Amniotic stem cell (primary cell): ENCODE data around the gene SND1.

Source experiments
- DNase-seq: peaks from one replicate; lab custom pipeline; 2025; lab: John Stamatoyannopoulos, UW

SND1 gene

GRCh38 chr7:127689194-127689772 lies 37.3 kb downstream of the SND1 start:
- no peak for DNase-seq

GRCh38 chr7:127690337-127690736 lies 38.3 kb downstream of the SND1 start:
- no peak for DNase-seq

- DNase-seq = no peak
Measured at GRCh38 chr7:127690806-127691205, 38.8 kb downstream of the SND1 start.

- DNase-seq = no peak
Measured at GRCh38 chr7:127692200-127692599, 40.2 kb downstream of the SND1 start.

- DNase-seq = no peak
Measured at GRCh38 chr7:127699853-127700252, 47.9 kb downstream of the SND1 start.

- no peak for DNase-seq
Measured at GRCh38 chr7:127702052-127702652, 50.2 kb downstream of the SND1 start.

- DNase-seq = no peak
Measured at GRCh38 chr7:127702938-127703337, 50.9 kb downstream of the SND1 start.

- DNase-seq = no peak
Measured at GRCh38 chr7:127704211-127704610, 52.2 kb downstream of the SND1 start.

- DNase-seq = no peak
Measured at GRCh38 chr7:127705461-127705959, 53.5 kb downstream of the SND1 start.

- no peak for DNase-seq
Measured at GRCh38 chr7:127706766-127707165, 54.8 kb downstream of the SND1 start.

- no peak for DNase-seq
Measured at GRCh38 chr7:127708201-127708600, 56.2 kb downstream of the SND1 start.

- peak; percentile 81 for DNase-seq
Measured at GRCh38 chr7:127708788-127709187, 56.8 kb downstream of the SND1 start.

- no peak for DNase-seq
Measured at GRCh38 chr7:127710635-127711034, 58.6 kb downstream of the SND1 start.

GRCh38 chr7:127711872-127712271 lies 59.9 kb downstream of the SND1 start:
- no peak for DNase-seq

GRCh38 chr7:127713006-127713405 lies 61.0 kb downstream of the SND1 start:
- DNase-seq = no peak

- no peak for DNase-seq
Measured at GRCh38 chr7:127713758-127714157, 61.8 kb downstream of the SND1 start.

- no peak for DNase-seq
Measured at GRCh38 chr7:127715272-127715671, 63.3 kb downstream of the SND1 start.

- DNase-seq = no peak
Measured at GRCh38 chr7:127715901-127716300, 63.9 kb downstream of the SND1 start.

- no peak for DNase-seq
Measured at GRCh38 chr7:127717502-127718339, 65.7 kb downstream of the SND1 start.

GRCh38 chr7:127718340-127718679 lies 66.3 kb downstream of the SND1 start:
- DNase-seq = no peak

GRCh38 chr7:127726476-127726875 lies 74.5 kb downstream of the SND1 start:
- no peak for DNase-seq

GRCh38 chr7:127730658-127731276 lies 78.8 kb downstream of the SND1 start:
- no peak for DNase-seq
